H1 (cell line): ENCODE data around the gene ARHGAP21. TPM values are rescaled to one million over a fixed set of nuclear protein-coding genes. Genes with fewer than 3 reads are reported as not detected.

ENCODE experiments used
- BACH1 ChIP-seq: IDR thresholded peaks from 2 replicates; pipeline ENCODE4 v1.6.1; 2012; ENCODE audit warnings: low read length, improper control_type of control experiment
- KDM4A ChIP-seq: IDR thresholded peaks from one replicate; pipeline ENCODE4 v1.7.1; 2012; ENCODE audit warnings: low read depth, mild to moderate bottlenecking, moderate library complexity, low read length, inconsistent platforms; ENCODE audit not compliant: severe bottlenecking
- polyA plus RNA-seq, 7 experiments: library from polyadenylated mRNA; depleted of rRNA in 3 of 7; stranded (reverse) in 5 of 7; unstranded in 2 of 7; fragments of >200 nt in 5 of 7; fragments of 200-250 nt in 2 of 7; gene quantifications; 1 replicate in 5 of 7; 2 replicates in 1 of 7; 4 replicates in 1 of 7; pipeline versions ENCODE4 v1.2.1 to v1.2.3, GENCODE V29; 2011 to 2013; ENCODE audit warnings: missing spikeins in 2 of 7, mixed read lengths in 2 of 7
- total RNA-seq: library from RNA; stranded (reverse); fragmentation: NEBNext Ultra II Directional; extraction: Animal tissue kit (Norgen Biotek cat#: 25700); gene quantifications from 2 replicates; pipeline ENCODE4 v1.2.1, GENCODE V29; 2021
- TF ChIP-seq, protein P1 (sequence below): fragments of 300-600 bp; sonication (generic); IDR thresholded peaks from 2 replicates; pipeline ENCODE4 v1.7.1; 2012; ENCODE audit warnings: low read length, moderate library complexity, mild to moderate bottlenecking, inconsistent platforms; ENCODE audit not compliant: insufficient replicate concordance

The ARHGAP21 gene
- total and polyA plus RNA-seq, 2 of the 8 experiments (the other 6 are each of a cell fraction or from before 2014, with no cell fraction given), result 14.4 to 35.3 TPM

DNA sequence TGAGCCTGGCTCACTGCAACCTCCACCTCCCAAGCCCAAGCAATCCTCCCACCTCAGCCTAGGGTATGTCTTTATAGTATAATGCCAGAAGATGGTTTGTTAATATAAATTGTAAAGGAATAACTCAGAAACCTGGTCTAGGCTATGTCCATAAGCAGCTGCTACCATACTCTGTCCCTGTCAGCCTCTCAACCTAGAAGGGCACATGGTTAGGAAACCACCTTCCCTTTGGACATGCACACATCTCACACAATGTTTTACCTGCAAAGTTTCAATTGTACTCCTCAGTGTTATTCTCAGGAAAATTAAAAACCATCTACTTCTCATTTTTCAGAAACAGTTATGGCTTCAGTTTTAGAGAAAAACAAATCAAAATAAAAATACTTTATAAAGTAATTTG, 40.1 kb downstream of the ARHGAP21 start (continued):
- TF ChIP-seq, protein P1, sequence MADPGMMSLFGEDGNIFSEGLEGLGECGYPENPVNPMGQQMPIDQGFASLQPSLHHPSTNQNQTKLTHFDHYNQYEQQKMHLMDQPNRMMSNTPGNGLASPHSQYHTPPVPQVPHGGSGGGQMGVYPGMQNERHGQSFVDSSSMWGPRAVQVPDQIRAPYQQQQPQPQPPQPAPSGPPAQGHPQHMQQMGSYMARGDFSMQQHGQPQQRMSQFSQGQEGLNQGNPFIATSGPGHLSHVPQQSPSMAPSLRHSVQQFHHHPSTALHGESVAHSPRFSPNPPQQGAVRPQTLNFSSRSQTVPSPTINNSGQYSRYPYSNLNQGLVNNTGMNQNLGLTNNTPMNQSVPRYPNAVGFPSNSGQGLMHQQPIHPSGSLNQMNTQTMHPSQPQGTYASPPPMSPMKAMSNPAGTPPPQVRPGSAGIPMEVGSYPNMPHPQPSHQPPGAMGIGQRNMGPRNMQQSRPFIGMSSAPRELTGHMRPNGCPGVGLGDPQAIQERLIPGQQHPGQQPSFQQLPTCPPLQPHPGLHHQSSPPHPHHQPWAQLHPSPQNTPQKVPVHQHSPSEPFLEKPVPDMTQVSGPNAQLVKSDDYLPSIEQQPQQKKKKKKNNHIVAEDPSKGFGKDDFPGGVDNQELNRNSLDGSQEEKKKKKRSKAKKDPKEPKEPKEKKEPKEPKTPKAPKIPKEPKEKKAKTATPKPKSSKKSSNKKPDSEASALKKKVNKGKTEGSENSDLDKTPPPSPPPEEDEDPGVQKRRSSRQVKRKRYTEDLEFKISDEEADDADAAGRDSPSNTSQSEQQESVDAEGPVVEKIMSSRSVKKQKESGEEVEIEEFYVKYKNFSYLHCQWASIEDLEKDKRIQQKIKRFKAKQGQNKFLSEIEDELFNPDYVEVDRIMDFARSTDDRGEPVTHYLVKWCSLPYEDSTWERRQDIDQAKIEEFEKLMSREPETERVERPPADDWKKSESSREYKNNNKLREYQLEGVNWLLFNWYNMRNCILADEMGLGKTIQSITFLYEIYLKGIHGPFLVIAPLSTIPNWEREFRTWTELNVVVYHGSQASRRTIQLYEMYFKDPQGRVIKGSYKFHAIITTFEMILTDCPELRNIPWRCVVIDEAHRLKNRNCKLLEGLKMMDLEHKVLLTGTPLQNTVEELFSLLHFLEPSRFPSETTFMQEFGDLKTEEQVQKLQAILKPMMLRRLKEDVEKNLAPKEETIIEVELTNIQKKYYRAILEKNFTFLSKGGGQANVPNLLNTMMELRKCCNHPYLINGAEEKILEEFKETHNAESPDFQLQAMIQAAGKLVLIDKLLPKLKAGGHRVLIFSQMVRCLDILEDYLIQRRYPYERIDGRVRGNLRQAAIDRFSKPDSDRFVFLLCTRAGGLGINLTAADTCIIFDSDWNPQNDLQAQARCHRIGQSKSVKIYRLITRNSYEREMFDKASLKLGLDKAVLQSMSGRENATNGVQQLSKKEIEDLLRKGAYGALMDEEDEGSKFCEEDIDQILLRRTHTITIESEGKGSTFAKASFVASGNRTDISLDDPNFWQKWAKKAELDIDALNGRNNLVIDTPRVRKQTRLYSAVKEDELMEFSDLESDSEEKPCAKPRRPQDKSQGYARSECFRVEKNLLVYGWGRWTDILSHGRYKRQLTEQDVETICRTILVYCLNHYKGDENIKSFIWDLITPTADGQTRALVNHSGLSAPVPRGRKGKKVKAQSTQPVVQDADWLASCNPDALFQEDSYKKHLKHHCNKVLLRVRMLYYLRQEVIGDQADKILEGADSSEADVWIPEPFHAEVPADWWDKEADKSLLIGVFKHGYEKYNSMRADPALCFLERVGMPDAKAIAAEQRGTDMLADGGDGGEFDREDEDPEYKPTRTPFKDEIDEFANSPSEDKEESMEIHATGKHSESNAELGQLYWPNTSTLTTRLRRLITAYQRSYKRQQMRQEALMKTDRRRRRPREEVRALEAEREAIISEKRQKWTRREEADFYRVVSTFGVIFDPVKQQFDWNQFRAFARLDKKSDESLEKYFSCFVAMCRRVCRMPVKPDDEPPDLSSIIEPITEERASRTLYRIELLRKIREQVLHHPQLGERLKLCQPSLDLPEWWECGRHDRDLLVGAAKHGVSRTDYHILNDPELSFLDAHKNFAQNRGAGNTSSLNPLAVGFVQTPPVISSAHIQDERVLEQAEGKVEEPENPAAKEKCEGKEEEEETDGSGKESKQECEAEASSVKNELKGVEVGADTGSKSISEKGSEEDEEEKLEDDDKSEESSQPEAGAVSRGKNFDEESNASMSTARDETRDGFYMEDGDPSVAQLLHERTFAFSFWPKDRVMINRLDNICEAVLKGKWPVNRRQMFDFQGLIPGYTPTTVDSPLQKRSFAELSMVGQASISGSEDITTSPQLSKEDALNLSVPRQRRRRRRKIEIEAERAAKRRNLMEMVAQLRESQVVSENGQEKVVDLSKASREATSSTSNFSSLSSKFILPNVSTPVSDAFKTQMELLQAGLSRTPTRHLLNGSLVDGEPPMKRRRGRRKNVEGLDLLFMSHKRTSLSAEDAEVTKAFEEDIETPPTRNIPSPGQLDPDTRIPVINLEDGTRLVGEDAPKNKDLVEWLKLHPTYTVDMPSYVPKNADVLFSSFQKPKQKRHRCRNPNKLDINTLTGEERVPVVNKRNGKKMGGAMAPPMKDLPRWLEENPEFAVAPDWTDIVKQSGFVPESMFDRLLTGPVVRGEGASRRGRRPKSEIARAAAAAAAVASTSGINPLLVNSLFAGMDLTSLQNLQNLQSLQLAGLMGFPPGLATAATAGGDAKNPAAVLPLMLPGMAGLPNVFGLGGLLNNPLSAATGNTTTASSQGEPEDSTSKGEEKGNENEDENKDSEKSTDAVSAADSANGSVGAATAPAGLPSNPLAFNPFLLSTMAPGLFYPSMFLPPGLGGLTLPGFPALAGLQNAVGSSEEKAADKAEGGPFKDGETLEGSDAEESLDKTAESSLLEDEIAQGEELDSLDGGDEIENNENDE, result no peak
- TF ChIP-seq BACH1, result no peak
- no peak for TF ChIP-seq KDM4A
